GM19372 (cell line): ENCODE data around the gene FRMD8.
"Not testable (repeated sequence)": the region's sequence is repeated elsewhere in the genome, so short reads cannot be mapped to it uniquely, and the experiment has no call there.

Experiments used
- ATAC-seq: cut with Tn5 transposase; IDR thresholded peaks from one replicate; pipeline ENCODE4 v1.9.1; 2021; ENCODE audit warnings: mild to moderate bottlenecking, low read depth, moderate library complexity; ENCODE audit not compliant: unreplicated experiment

FRMD8 gene

GRCh38 chr11:65448418-65449105, 62.1 kb downstream of the FRMD8 start:
- no peak for ATAC-seq

GRCh38 chr11:65451301-65451700, 64.9 kb downstream of the FRMD8 start:
- not testable (repeated sequence) for ATAC-seq

GRCh38 chr11:65452259-65452658, 65.8 kb downstream of the FRMD8 start:
- ATAC-seq, result not testable (repeated sequence)

- ATAC-seq, result no peak
These were observed 66.5 kb downstream of the FRMD8 start for GRCh38 chr11:65452806-65453490.

- no peak for ATAC-seq
These were observed 67.9 kb downstream of the FRMD8 start for GRCh38 chr11:65454311-65454695.

GRCh38 chr11:65454696-65455456, 68.4 kb downstream of the FRMD8 start:
- peak; percentile 77 for ATAC-seq

GRCh38 chr11:65456418-65456817, 70.0 kb downstream of the FRMD8 start:
- no peak for ATAC-seq

- no peak for ATAC-seq
These were observed 73.1 kb downstream of the FRMD8 start for GRCh38 chr11:65459552-65459951.
